ENCODE measurements around the gene DTX2.
"Not testable (repeated sequence)": the region's sequence is repeated elsewhere in the genome, so short reads cannot be mapped to it uniquely, and the experiment has no call there.

The DTX2 gene

GRCh38 chr7:76499201-76499923 is 37.9 kb downstream of the DTX2 start:
- not testable (repeated sequence) for H3K27me3 ChIP-seq; H3K9me3 ChIP-seq (replicated peaks in 1 of 11); H3K9ac ChIP-seq; H3K4me2 ChIP-seq; H3K4me3 ChIP-seq; H3K4me1 ChIP-seq; H3K27ac ChIP-seq; H4K20me1 ChIP-seq
- peaks cover 0 to 31% (median 6%) of the 10 kb centered on the region in 11 experiments; a peak in 11 of 22 replicates for H3K36me3 ChIP-seq

DNA sequence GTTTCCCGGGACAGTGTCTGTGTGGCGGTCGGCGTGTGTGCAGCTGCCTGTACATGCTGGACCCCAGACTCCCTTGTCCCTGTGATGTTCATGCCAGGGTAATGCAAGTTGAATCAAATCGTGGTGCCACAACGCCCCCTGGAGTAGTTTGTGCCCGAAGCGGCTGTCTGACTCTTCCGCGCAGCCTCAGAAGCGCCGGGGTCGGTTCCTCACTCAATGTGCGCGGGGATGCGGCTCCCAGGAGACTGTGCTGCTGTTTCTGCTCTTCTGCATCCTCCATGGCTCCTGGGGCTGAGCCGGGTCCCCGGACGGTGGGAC is 38.4 kb downstream of the DTX2 start:
- H3K4me1 ChIP-seq; H4K20me1 ChIP-seq; H3K27me3 ChIP-seq; H3K27ac ChIP-seq; H3K4me3 ChIP-seq; H3K9ac ChIP-seq; H3K9me3 ChIP-seq (replicated peaks in 1 of 11); H3K4me2 ChIP-seq: not testable (repeated sequence)
- peaks cover 0 to 35% (median 6%) of the 10 kb centered on the region in 11 experiments; a peak in 11 of 22 replicates for H3K36me3 ChIP-seq

GRCh38 chr7:76502224-76502623 is 40.7 kb downstream of the DTX2 start:
- H3K27me3 ChIP-seq; H3K27ac ChIP-seq; H3K9me3 ChIP-seq (replicated peaks in 1 of 11); H3K4me1 ChIP-seq; H3K9ac ChIP-seq; H3K4me2 ChIP-seq; H3K4me3 ChIP-seq: not testable (repeated sequence)
- Histone ChIP-seq H4K20me1 (0 out of 22 replicates have a peak, but pooled peaks cover 0 to 11% (median 0%) of the 10 kb centered on the region in 11 experiments), H3K36me3 (peaks cover 18 to 58% (median 24%) of the 10 kb centered on the region in 11 experiments; a peak in 20 of 22 replicates)

- not testable (repeated sequence) for H3K4me2 ChIP-seq, H3K4me1 ChIP-seq, H3K27me3 ChIP-seq, H3K27ac ChIP-seq, H3K9ac ChIP-seq, H3K4me3 ChIP-seq
- H4K20me1 ChIP-seq = 0 out of 22 replicates have a peak, but pooled peaks cover 0 to 11% (median 0%) of the 10 kb centered on the region in 11 experiments
- H3K9me3 ChIP-seq (replicated peaks in 1 of 11) = peaks cover 0 to 13% (median 0%) of the 10 kb centered on the region in 11 experiments; a peak in 6 of 22 replicates
- H3K36me3 ChIP-seq = peaks cover 18 to 61% (median 30%) of the 10 kb centered on the region in 11 experiments; a peak in 21 of 22 replicates
Measured at GRCh38 chr7:76502836-76503235, 41.3 kb downstream of the DTX2 start.

DNA sequence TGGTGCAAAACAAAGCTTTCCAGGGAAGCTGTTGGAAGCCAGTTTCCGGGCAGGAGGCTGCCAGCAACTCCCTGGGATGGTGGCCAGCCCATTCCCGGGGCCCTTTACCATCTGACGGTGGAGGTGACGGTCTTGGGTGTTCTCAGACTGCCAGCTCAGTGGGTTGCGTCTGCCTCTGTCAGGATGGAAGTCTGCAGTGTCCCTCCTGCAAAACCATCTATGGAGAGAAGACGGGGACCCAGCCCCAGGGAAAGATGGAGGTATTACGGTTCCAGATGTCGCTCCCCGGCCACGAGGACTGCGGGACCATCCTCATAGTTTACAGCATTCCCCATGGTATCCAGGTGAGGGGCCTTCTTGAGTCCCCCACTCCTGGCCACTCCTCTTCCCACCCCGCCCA is 41.7 kb downstream of the DTX2 start:
- not testable (repeated sequence) for H3K27me3 ChIP-seq, H3K4me3 ChIP-seq, H3K4me1 ChIP-seq, H3K9ac ChIP-seq, H3K4me2 ChIP-seq, H3K27ac ChIP-seq
- H4K20me1 ChIP-seq = 0 out of 22 replicates have a peak, but pooled peaks cover 0 to 11% (median 0%) of the 10 kb centered on the region in 11 experiments
- H3K36me3 ChIP-seq = peaks cover 18 to 61% (median 31%) of the 10 kb centered on the region in 11 experiments; a peak in 21 of 22 replicates
- peaks cover 0 to 17% (median 0%) of the 10 kb centered on the region in 11 experiments; a peak in 6 of 22 replicates for H3K9me3 ChIP-seq (replicated peaks in 1 of 11)

- H3K9ac ChIP-seq, H3K27ac ChIP-seq, H3K27me3 ChIP-seq, H3K4me2 ChIP-seq, H3K4me3 ChIP-seq: not testable (repeated sequence)
- peaks cover 18 to 61% (median 31%) of the 10 kb centered on the region in 11 experiments; a peak in 21 of 22 replicates for H3K36me3 ChIP-seq
- peaks cover 0 to 14% (median 0%) of the 10 kb centered on the region in 10 experiments; a peak in 5 of 20 replicates for H3K4me1 ChIP-seq
- H3K9me3 ChIP-seq (replicated peaks in 1 of 11) = peaks cover 0 to 19% (median 0%) of the 10 kb centered on the region in 11 experiments; a peak in 6 of 22 replicates
- 0 out of 22 replicates have a peak, but pooled peaks cover 0 to 11% (median 0%) of the 10 kb centered on the region in 11 experiments for H4K20me1 ChIP-seq
Measured at GRCh38 chr7:76504351-76505167, 43.0 kb downstream of the DTX2 start.

- no peaks in the 10 kb centered on the region for H3K27me3 ChIP-seq
- H3K36me3 ChIP-seq = peaks cover 18 to 61% (median 31%) of the 10 kb centered on the region in 11 experiments; a peak in 21 of 22 replicates
- no peak overlapping the region for H3K4me3 ChIP-seq
- no peak for TF ChIP-seq Cebpa-rat (IDR thresholded peaks at IDR 0.05)
- H3K4me1 ChIP-seq = peaks cover 5 to 23% (median 8%) of the 10 kb centered on the region in 10 experiments; a peak in 17 of 20 replicates
- peaks cover 0 to 19% (median 0%) of the 10 kb centered on the region in 11 experiments; a peak in 6 of 22 replicates for H3K9me3 ChIP-seq (replicated peaks in 1 of 11)
- H3K4me2 ChIP-seq = no peak overlapping the region
- H3K9ac ChIP-seq = no peak overlapping the region
- no peak overlapping the region for H3K27ac ChIP-seq
- H4K20me1 ChIP-seq = peaks cover 0 to 11% (median 0%) of the 10 kb centered on the region in 11 experiments; a peak in 1 of 22 replicates
Measured at GRCh38 chr7:76505168-76506080, 43.9 kb downstream of the DTX2 start.

DNA sequence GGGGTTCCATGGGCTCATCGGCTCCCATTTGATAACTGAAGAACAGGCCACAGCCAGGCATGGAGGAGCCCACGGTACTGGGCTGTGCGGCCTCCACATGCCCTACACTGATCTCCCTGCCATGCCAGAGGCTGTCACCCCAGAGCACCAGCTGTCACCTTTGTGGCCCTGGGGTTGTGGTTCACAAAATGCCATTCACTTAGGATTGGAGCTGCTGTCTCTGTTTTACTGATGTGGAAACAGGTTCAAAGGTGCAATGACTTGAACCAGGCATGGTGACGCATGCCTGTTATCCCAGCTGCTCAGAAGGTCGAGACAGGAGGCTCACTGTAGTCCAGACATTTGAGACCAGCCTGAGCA is 44.6 kb downstream of the DTX2 start:
- no peak overlapping the region for H3K27ac ChIP-seq
- no peaks in the 10 kb centered on the region for H3K27me3 ChIP-seq
- no peak overlapping the region for H3K9ac ChIP-seq
- peaks cover 0 to 19% (median 0%) of the 10 kb centered on the region in 11 experiments; a peak in 6 of 22 replicates for H3K9me3 ChIP-seq (replicated peaks in 1 of 11)
- H3K36me3 ChIP-seq = peaks cover 15 to 55% (median 31%) of the 10 kb centered on the region in 11 experiments; a peak in 21 of 22 replicates
- no peak overlapping the region for H3K4me2 ChIP-seq
- H3K4me3 ChIP-seq = no peak overlapping the region
- H4K20me1 ChIP-seq = peaks cover 0 to 11% (median 0%) of the 10 kb centered on the region in 11 experiments; a peak in 1 of 22 replicates
- TF ChIP-seq Cebpa-rat (IDR thresholded peaks at IDR 0.05) = no peak
- peaks cover 5 to 24% (median 10%) of the 10 kb centered on the region in 10 experiments; a peak in 17 of 20 replicates for H3K4me1 ChIP-seq

GRCh38 chr7:76506643-76507042 is 45.1 kb downstream of the DTX2 start:
- H3K27ac ChIP-seq = peak overlapping the region in 1 of 11 experiments; percentile 41; a peak in 3 of 22 replicates
- H3K36me3 ChIP-seq = peaks cover 14 to 50% (median 30%) of the 10 kb centered on the region in 11 experiments; a peak in 21 of 22 replicates
- peaks cover 5 to 24% (median 10%) of the 10 kb centered on the region in 10 experiments; a peak in 17 of 20 replicates for H3K4me1 ChIP-seq
- H3K4me3 ChIP-seq, H3K4me2 ChIP-seq, H3K9ac ChIP-seq, H3K27me3 ChIP-seq: not testable (repeated sequence)
- H4K20me1 ChIP-seq = peaks cover 0 to 11% (median 0%) of the 10 kb centered on the region in 11 experiments; a peak in 1 of 22 replicates
- peaks cover 0 to 19% (median 0%) of the 10 kb centered on the region in 11 experiments; a peak in 6 of 22 replicates for H3K9me3 ChIP-seq (replicated peaks in 1 of 11)

Data from BLaER1 treated with 17β-estradiol and CSF1 and Interleukin-3, amounts not matched to agents 10 nM and 100 nM (cell line).